ENCODE results near the gene ABCB6. TPM values are rescaled to one million over a fixed set of nuclear protein-coding genes. Genes with fewer than 3 reads are reported as not detected.

ABCB6 gene
- polyA plus RNA-seq, 3 donors: 34.7 to 37.5 (median 36.8) TPM

- no peak for DNase-seq (ENCODE audit: low read depth in 3 of 3, low spot score in 2 of 3)
These were observed 44.6 kb downstream of the ABCB6 start for GRCh38 chr2:219174146-219174545.

GRCh38 chr2:219173176-219173575, 45.6 kb downstream of the ABCB6 start:
- DNase-seq (ENCODE audit: low read depth in 3 of 3, low spot score in 2 of 3): no peak

- DNase-seq (ENCODE audit: low read depth in 3 of 3, low spot score in 2 of 3): no peak
These were observed 46.3 kb downstream of the ABCB6 start for GRCh38 chr2:219172231-219173154.

- no peak for DNase-seq (ENCODE audit: low read depth in 3 of 3, low spot score in 2 of 3)
These were observed 47.5 kb downstream of the ABCB6 start for GRCh38 chr2:219171231-219171651.

- no peak for DNase-seq (ENCODE audit: low read depth in 3 of 3, low spot score in 2 of 3)
These were observed 48.7 kb downstream of the ABCB6 start, which contains the start of gene SLC23A3 for GRCh38 chr2:219169930-219170654. SLC23A3 (minus strand) TSS chr2:219170029; CDS start chr2:219169984, 45 bp downstream.

GRCh38 chr2:219168932-219169331, 49.8 kb downstream of the ABCB6 start:
- no peak for DNase-seq (ENCODE audit: low read depth in 3 of 3, low spot score in 2 of 3)

GRCh38 chr2:219168526-219168925, 50.2 kb downstream of the ABCB6 start:
- no peak for DNase-seq (ENCODE audit: low read depth in 3 of 3, low spot score in 2 of 3)

GRCh38 chr2:219167997-219168396, 50.8 kb downstream of the ABCB6 start:
- DNase-seq (ENCODE audit: low read depth in 3 of 3, low spot score in 2 of 3): no peak

- DNase-seq (ENCODE audit: low read depth in 3 of 3, low spot score in 2 of 3): no peak
These were observed 53.5 kb downstream of the ABCB6 start for GRCh38 chr2:219165058-219165911.

- DNase-seq (ENCODE audit: low read depth in 3 of 3, low spot score in 2 of 3): no peak
These were observed 55.6 kb downstream of the ABCB6 start for GRCh38 chr2:219163156-219163555.

- DNase-seq (ENCODE audit: low read depth in 3 of 3, low spot score in 2 of 3): no peak
These were observed 57.7 kb downstream of the ABCB6 start for GRCh38 chr2:219161097-219161496.

- DNase-seq (ENCODE audit: low read depth in 3 of 3, low spot score in 2 of 3): peak; percentile 82 to 84 (median 84)
These were observed 58.4 kb downstream of the ABCB6 start, which contains the start of gene NHEJ1 for GRCh38 chr2:219160186-219161017. NHEJ1 (minus strand) TSS chr2:219160815; CDS start chr2:219158362, 2,453 bp downstream.

Other genes with a start within 250 kb of the ABCB6 start
- gene FEV, start 233.8 kb downstream of the ABCB6 start, polyA plus RNA-seq (ENCODE audit: insufficient read length in 3 of 3): under 1 TPM in 2 of 3 donors, not detected in 1; 0.07 to 0.10 TPM
- gene CRYBA2, start 225.5 kb downstream of the ABCB6 start, polyA plus RNA-seq (ENCODE audit: insufficient read length in 3 of 3): not detected
- gene CFAP65, start 177.4 kb downstream of the ABCB6 start, polyA plus RNA-seq (ENCODE audit: insufficient read length in 3 of 3): under 1 TPM; 0.24 to 0.40 (median 0.34) TPM
- gene IHH, start 158.0 kb downstream of the ABCB6 start, polyA plus RNA-seq (ENCODE audit: insufficient read length in 3 of 3): 1 to 10 TPM; 1.2 to 1.8 (median 1.6) TPM
- gene NHEJ1, start 58.1 kb downstream of the ABCB6 start, polyA plus RNA-seq (ENCODE audit: insufficient read length in 3 of 3): 10 to 100 TPM; 19.5 to 22.6 (median 20.4) TPM
- 10 to 100 TPM; 14.0 to 21.4 (median 17.8) TPM for gene SLC23A3, start 48.9 kb downstream of the ABCB6 start, polyA plus RNA-seq (ENCODE audit: insufficient read length in 3 of 3)
- 10 to 100 TPM; 61.4 to 69.5 (median 61.5) TPM for gene CNPPD1, start 42.0 kb downstream of the ABCB6 start, polyA plus RNA-seq (ENCODE audit: insufficient read length in 3 of 3)
- gene RETREG2, start 40.7 kb downstream of the ABCB6 start, polyA plus RNA-seq (ENCODE audit: insufficient read length in 3 of 3): 100 to 1,000 TPM; 108 to 127 (median 108) TPM
- 10 to 100 TPM; 33.7 to 38.5 (median 38.3) TPM for gene ZFAND2B, start 12.2 kb downstream of the ABCB6 start, polyA plus RNA-seq (ENCODE audit: insufficient read length in 3 of 3)
- gene ATG9A, start 10.7 kb upstream of the ABCB6 start, polyA plus RNA-seq (ENCODE audit: insufficient read length in 3 of 3): 10 to 100 TPM; 43.8 to 51.1 (median 46.8) TPM
- 10 to 100 TPM; 38.4 to 44.8 (median 38.8) TPM for gene ANKZF1, start 10.8 kb upstream of the ABCB6 start, polyA plus RNA-seq (ENCODE audit: insufficient read length in 3 of 3)
- 10 to 100 TPM; 21.8 to 26.4 (median 25.1) TPM for gene GLB1L, start 26.5 kb upstream of the ABCB6 start, polyA plus RNA-seq (ENCODE audit: insufficient read length in 3 of 3)
- 10 to 100 TPM; 36.9 to 44.4 (median 41.8) TPM for gene STK16, start 26.5 kb upstream of the ABCB6 start, polyA plus RNA-seq (ENCODE audit: insufficient read length in 3 of 3)
- gene TUBA4B, start 34.3 kb upstream of the ABCB6 start, polyA plus RNA-seq (ENCODE audit: insufficient read length in 3 of 3): 1 to 10 TPM in 2 of 3 donors, under 1 TPM in 1; 0.49 to 1.4 (median 1.3) TPM
- 10 to 100 TPM; 32.6 to 45.4 (median 35.7) TPM for gene TUBA4A, start 35.0 kb upstream of the ABCB6 start, polyA plus RNA-seq (ENCODE audit: insufficient read length in 3 of 3)
- 10 to 100 TPM; 64.2 to 74.9 (median 69.1) TPM for gene DNAJB2, start 60.4 kb upstream of the ABCB6 start, polyA plus RNA-seq (ENCODE audit: insufficient read length in 3 of 3)
- under 1 TPM in 1 of 3 donors, not detected in 2; 0.08 TPM for gene PTPRN, start 90.4 kb upstream of the ABCB6 start, polyA plus RNA-seq (ENCODE audit: insufficient read length in 3 of 3)
- not detected for gene RESP18, start 113.8 kb upstream of the ABCB6 start, polyA plus RNA-seq (ENCODE audit: insufficient read length in 3 of 3)
- 10 to 100 TPM; 48.3 to 54.7 (median 51.2) TPM for gene DNPEP, start 169.0 kb upstream of the ABCB6 start, polyA plus RNA-seq (ENCODE audit: insufficient read length in 3 of 3)
- 10 to 100 TPM in 1 of 3 donors, 1 to 10 TPM in 2; 5.5 to 10.1 (median 7.4) TPM for gene DES, start 199.4 kb upstream of the ABCB6 start, polyA plus RNA-seq (ENCODE audit: insufficient read length in 3 of 3)
- gene SPEG, start 215.9 kb upstream of the ABCB6 start, polyA plus RNA-seq (ENCODE audit: insufficient read length in 3 of 3): 10 to 100 TPM in 1 of 3 donors, 1 to 10 TPM in 2; 9.2 to 11.2 (median 9.4) TPM

Measured in right renal cortex interstitium (tissue), 3 donors.